HG02973 (cell line): ENCODE measurements around the gene TMED9.

ENCODE experiments used
- ATAC-seq: cut with Tn5 transposase; IDR thresholded peaks from one replicate; pipeline ENCODE4 v1.9.1; 2021; ENCODE audit warnings: moderate library complexity; ENCODE audit not compliant: unreplicated experiment

TMED9 gene

DNA sequence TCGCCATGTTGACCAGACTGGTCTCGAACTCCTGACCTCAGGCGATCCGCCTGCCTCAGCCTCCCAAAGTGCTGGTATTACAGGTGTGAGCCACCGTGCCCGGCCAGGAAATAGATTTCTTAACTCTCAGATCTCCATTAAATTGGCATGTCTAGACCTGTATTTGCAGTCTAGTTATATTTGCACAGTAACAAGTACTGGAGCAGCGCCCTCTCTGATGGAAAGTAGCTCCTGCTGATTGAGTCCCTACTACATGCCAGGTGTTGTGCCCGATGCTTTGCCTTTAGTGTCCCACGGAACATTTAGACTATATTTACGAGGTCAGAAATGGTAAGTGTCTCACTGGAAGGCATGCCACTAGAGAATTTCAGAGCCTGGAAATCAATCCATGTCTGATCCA lies 15.8 kb upstream of the TMED9 start:
- ATAC-seq = no peak

DNA sequence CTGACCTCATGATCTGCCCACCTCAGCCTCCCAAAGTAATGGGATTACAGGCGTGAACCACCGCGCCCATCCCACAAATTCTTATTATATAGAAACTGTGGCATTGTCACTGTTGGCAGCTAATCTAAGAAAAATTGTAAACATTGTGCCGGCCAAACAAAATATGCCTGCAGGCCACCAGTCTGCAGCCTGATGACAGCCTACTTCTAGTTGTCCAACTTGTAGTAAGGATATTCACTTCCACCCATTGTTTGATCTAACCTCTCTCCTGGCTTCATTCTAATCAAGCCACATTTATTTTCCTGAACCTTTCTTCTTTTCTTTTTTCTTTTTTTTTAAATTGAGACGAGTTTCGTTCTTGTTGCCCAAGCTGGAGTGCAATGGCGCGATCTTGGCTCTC lies 13.7 kb upstream of the TMED9 start:
- ATAC-seq = no peak

DNA sequence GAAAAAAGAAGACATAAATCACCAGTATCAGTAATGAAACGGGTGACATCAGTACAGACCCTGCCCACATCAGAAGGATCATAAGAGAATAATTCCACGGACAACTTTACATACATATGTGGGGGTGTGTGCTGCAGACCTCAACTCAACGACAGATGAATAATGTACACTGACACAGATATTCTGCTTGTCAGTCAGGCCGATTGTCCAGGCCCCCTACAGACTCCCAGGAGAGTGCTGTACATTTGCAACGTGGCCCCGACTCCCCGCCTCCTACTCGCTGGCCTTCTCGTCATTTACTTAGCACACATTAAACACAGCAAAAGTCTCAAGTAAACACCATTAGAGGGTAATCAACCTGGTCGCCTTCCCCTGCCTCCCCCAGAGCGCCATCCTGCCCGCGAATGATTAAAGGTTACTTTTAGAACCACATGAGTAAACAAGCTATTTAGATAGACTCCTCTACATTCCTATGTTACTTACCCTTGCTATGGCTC lies 3.5 kb upstream of the TMED9 start:
- no peak for ATAC-seq

DNA sequence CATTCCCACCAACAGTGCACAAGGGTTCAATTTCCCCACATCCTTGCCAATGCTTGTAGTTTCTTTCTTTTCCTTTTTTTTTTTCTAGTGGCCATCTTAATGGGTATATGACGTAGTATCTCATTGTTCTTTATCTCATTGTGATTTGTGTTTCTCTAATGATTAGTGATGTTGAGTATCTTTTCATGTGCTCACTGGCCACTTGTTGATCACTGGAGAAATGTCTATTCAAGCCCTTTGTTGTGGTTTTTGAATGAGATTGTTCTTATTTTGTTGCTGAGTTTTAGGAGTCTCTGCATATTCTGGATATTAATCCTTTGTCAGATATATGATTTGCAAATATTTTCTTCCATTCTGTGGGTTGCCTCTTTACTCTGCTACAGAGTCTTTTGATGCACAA lies 1.6 kb upstream of the TMED9 start:
- ATAC-seq = no peak

DNA sequence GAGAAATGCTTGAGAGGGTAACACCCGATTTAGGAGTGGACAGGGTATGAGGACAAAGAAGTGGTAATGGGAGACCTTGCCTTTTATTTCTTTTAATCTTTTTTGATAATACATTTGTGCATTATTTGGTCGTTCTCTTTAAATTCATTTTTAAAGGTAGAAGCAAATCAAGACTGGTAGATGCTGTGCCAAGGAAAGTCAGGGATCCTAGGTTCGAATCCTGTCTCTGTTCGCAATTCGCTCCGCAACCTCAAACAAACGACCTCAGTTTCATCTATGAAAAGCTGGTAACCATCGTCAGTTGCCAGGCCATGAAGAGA lies 353 bp upstream of the TMED9 start:
- no peak for ATAC-seq

DNA sequence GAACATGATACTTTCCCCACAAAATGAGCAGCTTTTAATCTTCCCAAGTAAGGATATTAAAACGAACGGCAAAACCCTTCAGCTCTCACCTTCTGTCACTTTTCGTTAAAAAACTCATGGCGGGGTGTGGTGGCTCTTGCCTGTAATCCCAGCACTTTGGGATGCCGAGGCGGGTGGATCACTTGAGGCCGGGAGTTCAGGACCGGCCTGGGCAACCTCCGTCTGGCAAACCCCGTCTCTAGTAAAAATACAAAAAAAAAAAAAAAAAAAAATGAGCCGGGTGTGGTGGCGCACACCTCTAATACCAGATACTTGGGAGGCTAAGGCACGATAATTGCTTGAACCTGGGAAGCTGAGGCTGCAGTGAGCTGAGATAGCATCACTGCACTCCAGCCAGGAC lies 902 bp downstream of the TMED9 start:
- ATAC-seq = no peak

DNA sequence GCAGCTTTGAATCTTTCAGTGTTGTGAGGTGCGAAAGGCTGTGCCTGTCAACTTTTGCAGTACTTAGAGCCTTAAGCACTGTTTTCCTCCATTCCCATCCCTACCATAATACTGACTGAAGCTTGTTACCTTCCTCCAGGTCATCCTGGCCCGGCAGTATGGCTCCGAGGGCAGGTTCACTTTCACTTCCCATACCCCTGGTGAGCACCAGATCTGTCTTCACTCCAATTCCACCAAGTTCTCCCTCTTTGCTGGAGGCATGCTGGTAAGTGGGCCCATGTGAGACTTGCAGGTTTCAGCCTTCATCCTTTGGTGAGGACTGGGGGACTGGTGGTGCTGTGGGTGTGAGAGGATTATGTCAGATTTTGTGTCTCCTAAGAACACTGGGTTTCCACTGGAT lies 1.5 kb downstream of the TMED9 start:
- no peak for ATAC-seq

DNA sequence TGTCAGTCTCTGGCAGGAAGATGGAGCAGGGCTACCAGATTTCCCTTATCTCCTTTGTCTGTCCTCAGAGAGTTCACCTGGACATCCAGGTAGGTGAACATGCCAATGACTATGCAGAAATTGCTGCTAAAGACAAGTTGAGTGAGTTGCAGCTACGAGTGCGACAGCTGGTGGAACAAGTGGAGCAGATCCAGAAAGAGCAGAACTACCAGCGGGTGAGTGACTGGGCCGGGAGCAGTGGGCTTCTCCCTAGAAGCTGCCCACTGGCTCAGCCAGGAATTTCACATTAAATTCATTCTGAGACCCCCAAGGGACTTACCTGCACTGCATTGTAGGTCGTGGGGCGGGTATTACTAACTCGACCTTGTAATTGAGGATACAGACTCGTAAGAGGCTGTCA lies 2.1 kb downstream of the TMED9 start:
- ATAC-seq = no peak

DNA sequence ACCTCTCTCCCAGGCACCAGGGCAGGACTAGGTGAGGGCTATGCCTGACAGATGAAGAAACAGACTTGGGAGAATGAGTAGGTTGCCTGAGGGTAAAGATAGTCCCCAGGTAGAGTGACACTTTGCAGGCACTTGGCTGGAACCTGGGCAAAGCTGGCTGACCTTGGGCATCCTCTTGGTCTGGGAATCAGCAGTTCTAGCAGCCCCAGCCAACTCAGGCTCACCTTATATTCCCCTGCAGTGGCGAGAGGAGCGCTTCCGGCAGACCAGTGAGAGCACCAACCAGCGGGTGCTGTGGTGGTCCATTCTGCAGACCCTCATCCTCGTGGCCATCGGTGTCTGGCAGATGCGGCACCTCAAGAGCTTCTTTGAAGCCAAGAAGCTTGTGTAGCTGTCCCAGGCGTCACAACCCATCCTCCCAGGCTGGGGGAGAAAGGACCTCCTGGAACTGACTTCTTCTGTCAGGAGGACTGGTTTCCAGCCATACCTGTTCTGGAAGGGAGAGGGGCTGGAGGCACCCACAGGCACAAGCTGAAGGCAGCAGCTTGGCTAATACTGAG lies 3.1 kb downstream of the TMED9 start:
- no peak for ATAC-seq

DNA sequence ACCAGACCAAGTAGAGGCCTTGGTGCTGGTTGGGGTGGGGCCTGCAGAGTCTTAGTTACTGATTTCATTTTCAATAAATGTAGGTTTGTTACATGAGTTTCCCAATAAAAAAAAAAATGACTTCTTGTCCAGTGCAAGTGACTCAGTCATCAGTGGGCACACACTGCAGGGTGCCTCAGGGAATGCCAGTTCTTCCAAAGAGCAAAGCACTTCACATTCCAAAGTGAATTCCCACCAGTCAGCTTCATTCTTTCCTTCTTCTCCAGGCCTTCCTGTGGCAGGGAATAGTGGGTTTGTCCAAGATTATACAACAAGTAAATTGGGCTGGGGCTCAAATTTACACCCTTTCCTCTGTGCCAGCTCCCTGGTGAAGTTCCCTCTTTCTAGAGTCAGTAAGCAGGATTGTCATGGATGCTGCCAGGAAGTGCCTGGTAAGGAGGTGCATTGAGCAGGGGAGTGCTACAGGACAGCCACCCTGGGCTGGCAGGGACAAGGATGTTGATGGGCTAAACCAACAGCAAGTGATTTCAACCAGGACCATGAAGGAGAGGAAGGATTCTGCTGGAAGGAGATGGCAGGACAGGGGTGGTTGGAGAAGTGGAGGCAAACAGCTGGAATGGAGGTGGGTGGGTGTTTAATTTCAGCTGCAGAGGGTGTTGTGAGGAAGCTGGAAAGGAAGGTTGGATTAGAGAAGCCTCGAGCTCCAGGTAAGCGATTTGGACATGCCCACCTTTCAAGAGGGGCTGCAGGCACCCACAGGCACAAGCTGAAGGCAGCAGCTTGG lies 4.2 kb downstream of the TMED9 start:
- ATAC-seq = no peak

DNA sequence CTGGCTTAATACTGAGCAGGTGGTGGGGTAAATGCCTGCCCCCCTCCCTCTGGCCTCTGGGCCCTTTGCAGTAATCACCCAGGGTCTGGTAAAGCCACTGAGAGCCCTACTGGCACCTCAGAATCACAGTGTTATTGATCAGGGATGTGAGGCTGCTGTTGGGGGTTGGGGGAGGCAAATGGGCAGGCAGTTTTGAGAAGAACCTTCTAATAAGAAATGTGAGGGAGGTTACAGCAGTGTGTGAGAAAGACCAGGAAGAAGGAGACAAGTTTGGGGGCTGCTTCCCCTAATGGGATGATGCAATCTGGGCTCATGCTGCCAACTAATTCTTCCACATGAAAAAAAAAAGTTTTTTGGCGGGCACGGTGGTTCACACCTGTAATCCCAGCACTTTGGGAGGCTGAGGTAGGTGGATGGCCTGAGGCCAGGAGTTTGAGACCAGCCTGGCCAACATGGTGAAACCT lies 4.8 kb downstream of the TMED9 start:
- ATAC-seq = no peak

DNA sequence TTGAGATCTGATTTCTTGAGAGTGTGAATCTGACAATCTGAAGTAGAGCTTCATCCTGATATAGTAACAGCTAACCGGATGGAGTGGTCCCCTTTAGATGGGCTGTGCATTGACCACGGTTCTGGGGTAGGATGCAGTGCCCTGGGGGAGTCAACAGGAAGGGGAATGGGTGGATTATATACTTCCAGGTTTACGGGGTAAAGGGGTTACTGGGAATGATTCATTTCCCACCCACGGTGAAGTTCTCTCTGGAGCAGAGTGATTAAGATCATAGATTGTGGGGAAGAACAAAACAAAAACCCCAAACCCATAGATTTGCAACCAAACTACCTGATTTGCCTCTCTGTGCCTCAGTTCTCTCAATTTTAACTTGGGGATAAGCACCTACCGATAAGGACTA lies 6.5 kb downstream of the TMED9 start:
- ATAC-seq = no peak

DNA sequence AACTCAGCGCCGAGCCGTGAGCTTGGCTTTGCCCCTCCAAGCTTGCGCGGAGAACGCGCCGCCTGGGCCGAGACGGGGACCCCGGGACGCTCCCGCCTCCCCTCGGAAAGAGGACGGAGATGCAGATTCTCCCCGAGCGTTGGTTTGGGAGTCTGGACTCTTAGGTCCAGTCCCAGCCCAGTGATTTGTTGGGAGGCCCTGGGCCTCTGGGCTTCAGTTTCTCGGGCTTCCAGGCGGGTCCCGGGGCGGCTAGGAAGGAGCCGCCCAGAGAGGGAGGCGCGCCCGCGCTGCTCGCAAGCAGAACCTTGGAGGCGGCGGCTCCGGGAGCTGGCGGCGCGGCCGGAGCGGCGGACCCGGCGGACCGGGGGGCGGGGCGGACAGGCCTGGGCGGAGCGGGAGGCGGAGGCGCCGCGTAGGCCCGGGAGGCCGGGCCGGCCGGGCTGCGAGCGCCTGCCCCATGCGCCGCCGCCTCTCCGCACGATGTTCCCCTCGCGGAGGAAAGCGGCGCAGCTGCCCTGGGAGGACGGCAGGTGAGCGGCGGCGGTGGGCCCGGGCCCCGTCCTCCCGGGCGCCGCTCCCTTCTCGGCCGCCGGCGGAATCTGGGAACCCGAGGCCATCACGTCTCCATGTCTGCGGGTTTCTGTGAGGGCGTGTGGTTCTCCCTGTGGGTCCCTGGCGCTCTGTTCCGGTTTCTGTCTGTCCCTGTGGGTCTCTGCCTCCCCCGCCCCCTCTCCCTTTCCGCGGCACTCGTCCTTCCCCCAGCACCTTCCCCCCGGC lies 7.9 kb downstream of the TMED9 start, which contains the start of gene B4GALT7:
B4GALT7 (plus strand) TSS at position 402 of the 777 bp plus-strand sequence; CDS start at position 481, 79 bp downstream.
- peak; percentile 86 for ATAC-seq

DNA sequence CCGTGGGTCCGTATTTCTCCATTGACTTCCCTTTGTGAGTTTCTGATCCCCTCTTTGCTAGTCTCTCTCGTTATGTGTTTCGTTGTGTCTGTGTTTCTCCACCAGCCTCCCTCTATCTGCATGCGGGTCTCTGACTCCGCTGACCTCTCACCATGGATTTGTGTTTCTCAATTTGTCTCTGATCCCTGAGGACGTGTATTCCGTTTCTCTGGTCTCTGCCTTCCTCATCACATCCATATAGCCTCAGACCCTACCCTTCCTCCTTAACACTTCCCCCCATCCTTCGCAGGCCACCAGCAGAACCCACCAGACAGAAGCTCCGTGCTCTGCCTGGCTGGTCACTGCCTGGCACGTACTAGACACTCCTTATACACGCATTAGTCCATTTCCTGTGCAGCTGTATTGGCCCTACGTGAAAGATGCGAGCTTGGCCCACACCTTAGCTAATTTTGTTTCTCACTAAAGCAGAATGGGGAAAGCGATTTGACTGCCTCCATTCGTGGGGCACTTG lies 8.6 kb downstream of the TMED9 start:
- peak; percentile 2 for ATAC-seq

DNA sequence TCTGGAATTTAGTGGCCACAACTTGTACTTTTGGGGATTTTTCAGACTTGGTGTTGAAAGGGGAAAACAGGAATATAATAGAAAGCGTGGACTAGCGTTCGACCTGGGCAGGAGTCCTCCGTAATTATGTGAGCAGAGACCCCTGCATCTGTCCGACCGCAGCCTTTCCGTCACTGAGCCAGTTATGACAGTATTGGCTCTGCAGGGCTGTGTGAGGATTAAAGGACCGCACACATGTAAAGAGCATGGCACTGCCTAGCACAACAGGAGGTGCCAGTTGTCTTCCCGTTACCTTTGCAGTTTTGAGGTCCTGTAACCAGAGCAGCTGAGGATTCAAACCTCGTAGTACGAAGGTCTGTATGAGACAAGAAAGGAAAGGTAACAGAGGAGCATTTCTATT lies 9.1 kb downstream of the TMED9 start:
- no peak for ATAC-seq

DNA sequence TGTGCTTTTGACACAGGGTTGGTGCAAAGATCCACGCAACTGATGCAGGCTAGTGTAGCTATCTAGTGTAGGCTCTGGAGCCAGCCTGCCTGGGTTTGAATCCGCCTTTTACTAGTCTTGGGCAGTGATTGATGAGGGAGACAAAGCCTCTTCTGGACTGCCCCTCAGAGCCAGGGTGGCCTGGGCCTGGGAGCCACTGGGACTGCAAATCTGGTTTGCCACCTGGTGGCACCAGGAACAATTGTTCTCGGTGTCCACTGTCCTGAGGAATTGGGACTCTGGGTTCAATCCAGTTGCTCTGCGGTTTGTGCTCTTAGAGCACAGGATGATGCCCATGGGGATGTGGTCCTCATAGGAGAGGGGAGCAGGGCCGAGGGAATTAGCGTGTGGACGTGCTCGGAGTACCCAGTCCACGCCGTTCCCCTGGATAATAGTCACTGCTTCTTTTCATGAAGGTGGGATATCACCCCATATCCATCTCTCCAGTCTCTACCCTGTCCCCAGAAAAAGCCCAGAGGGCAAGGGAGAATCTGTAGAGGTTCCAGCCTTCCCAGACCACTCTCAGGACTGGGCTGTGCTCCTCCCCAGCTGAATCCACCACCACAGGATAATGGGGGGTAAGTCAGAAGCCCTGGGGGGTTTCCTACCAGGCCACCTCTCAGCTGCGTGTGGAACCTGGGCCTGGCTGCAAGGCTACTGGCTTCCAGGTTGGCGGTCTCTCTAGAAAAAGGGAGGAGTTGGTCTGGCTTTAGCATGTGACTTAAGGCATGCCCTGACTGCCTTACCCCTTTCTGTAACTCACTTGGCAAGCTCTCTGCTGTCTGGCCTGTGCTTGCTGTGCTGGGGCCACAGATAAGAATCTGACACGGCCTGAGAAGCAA lies 9.8 kb downstream of the TMED9 start:
- no peak for ATAC-seq

DNA sequence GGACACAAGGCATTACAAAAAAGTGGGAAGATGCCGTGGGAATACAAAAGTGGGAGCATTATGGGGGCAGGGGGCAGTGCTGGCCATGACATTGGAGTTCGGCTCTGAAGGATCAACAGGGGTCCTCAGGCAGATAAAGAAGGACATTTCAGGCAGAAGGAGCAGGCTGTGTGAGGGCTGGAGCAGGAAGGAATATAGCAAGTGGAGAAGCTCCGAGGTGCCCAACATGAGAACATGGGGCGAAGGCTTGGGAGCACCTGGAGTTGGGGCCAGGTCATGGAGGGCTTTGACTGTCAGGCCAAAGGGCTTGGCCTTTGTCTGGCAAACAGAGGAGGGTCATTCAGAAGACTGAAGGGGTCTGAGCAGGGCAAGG lies 10.4 kb downstream of the TMED9 start:
- ATAC-seq = no peak

DNA sequence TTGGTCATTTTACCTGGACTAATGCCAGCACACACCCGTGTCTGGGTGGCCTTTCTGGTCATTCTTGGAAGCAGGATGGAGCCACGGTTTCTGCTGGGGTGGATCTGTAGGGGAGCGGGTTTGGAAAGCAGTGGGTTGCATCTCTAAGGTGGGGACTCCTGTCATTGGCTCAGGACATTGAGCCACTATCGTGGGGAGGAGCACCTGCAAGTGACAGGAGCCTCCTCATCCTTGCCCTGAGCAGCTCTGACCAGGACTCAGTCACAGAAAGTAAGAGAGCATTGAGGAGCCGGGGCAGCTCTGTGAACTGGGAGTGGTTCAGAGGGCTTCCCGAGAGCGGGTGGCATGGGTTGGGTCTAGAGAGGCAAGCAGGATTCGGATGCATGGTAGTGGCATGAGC lies 11.6 kb downstream of the TMED9 start:
- ATAC-seq = no peak

DNA sequence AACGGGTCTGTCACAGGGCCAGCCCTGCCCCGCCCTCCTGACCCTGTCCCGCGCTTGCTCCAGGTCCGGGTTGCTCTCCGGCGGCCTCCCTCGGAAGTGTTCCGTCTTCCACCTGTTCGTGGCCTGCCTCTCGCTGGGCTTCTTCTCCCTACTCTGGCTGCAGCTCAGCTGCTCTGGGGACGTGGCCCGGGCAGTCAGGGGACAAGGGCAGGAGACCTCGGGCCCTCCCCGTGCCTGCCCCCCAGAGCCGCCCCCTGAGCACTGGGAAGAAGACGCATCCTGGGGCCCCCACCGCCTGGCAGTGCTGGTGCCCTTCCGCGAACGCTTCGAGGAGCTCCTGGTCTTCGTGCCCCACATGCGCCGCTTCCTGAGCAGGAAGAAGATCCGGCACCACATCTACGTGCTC lies 12.1 kb downstream of the TMED9 start:
- no peak for ATAC-seq

DNA sequence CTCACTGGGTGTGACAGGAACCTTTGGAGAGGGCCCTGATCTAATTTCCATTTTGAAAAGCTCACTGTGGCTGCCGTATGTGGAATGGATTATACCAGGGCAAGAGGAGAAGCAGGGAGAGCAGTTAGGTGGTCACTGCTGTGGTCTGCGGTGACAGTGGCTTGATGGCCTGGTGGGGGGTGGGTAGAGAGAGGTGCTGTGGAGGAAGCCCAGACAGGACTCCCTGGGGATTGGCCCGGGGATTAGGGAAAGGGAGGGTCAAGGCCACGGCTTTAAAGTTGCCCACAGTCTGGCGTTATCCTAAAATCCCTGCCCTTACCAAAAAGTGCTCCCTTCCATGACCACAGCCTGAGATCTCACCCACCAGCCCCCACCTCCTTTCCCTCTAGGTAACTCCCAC lies 12.7 kb downstream of the TMED9 start:
- no peak for ATAC-seq

DNA sequence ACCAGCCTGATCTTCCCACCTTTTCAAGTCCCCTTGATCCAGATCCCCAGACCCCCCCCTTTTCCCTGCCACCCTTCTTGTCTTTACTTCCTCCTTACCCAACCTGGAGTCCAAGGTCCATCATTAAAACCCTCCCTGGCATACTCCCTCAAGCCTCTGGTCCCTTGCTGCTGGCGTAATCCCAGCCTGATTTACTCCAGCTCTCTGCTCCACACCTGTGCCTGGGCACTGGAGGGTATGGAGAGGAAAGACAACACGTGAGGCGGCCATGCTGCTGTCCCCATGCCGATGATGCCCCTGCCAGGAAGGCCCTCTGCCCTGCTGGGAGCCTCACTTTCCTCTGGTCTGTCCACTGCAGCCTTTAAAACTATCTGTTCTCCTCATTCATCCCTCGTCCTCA lies 13.1 kb downstream of the TMED9 start:
- ATAC-seq = no peak
